HEK293 (cell line): Measurements from ENCODE around the gene KLC3.
A peak's percentile ranks its signal among the peaks of the same experiment; 100 is the strongest.

Source experiments
- CTCF ChIA-PET: fragments of 350-600 bp; formaldehyde crosslinking; extraction: SDS; loops from one replicate; lab custom pipeline; 2021; ENCODE audit warnings: antibody characterized with exemption; lab: Yijun Ruan, JAX
- POLR2A ChIA-PET: fragments of 300-600 bp; formaldehyde crosslinking; extraction: SDS; loops from one replicate; lab custom pipeline; 2020; ENCODE audit warnings: antibody characterized with exemption, inconsistent platforms; lab: Yijun Ruan, JAX
- H3K27ac ChIP-seq: fragments of 200-500 bp; sonication (Bioruptor generic); 2 replicates; pipeline ENCODE4 v1.5.1; 2014; ENCODE audit warnings: low read depth, low read length, control low read depth, inconsistent platforms; ENCODE audit errors: extremely low read depth
- H3K36me3 ChIP-seq, 2 experiments: fragments of 200-500 bp in 1 of 2; sonication (Bioruptor generic) in 1 of 2; 1 replicate in 1 of 2; 2 replicates in 1 of 2; pipeline ENCODE4 v1.5.1; 2014 to 2017; ENCODE audit warnings: inconsistent platforms in 2 of 2, low read length in 2 of 2; ENCODE audit not compliant: control insufficient read depth in 2 of 2, insufficient read depth in 1 of 2
- H3K4me1 ChIP-seq: fragments of 200-500 bp; sonication (Bioruptor generic); 2 replicates; pipeline ENCODE4 v1.5.1; 2014; ENCODE audit warnings: mild to moderate bottlenecking, low read length, inconsistent platforms; ENCODE audit not compliant: control insufficient read depth, insufficient read depth
- H3K4me3 ChIP-seq: 2 replicates; pipeline ENCODE4 v1.5.1; 2011; ENCODE audit warnings: low read depth, mild to moderate bottlenecking, control low read depth, low read length, moderate library complexity
- H3K9me3 ChIP-seq: fragments of 200-500 bp; sonication (Bioruptor generic); 2 replicates; pipeline ENCODE4 v1.5.1; 2014; ENCODE audit warnings: low read depth, low read length, inconsistent platforms; ENCODE audit not compliant: control insufficient read depth, insufficient read depth
- ATF2 ChIP-seq: fragments of 450-650 bp; formaldehyde crosslinking; IDR thresholded peaks from 2 replicates; pipeline ENCODE4 v1.5.1; 2016; ENCODE audit warnings: missing biosample characterization, missing genetic modification characterization, low read depth
- GFI1B ChIP-seq: fragments of 450-650 bp; formaldehyde crosslinking; IDR thresholded peaks from 2 replicates; pipeline ENCODE4 v1.5.1; 2016; ENCODE audit warnings: missing biosample characterization, missing genetic modification characterization
- KLF10 ChIP-seq: fragments of 450-650 bp; IDR thresholded peaks from 2 replicates; pipeline ENCODE4 v1.5.1; 2018; ENCODE audit warnings: missing biosample characterization, mild to moderate bottlenecking, missing genetic modification characterization
- KLF8 ChIP-seq: fragments of 450-650 bp; formaldehyde crosslinking; IDR thresholded peaks from 2 replicates; pipeline ENCODE4 v1.5.1; 2016; ENCODE audit warnings: missing biosample characterization, missing genetic modification characterization
- PRDM1 ChIP-seq: fragments of 450-650 bp; formaldehyde crosslinking; IDR thresholded peaks from 2 replicates; pipeline ENCODE4; 2016; ENCODE audit warnings: missing biosample characterization, missing genetic modification characterization
- YY2 ChIP-seq: fragments of 450-650 bp; formaldehyde crosslinking; IDR thresholded peaks from 2 replicates; pipeline ENCODE4 v1.5.1; 2016; ENCODE audit warnings: missing biosample characterization, missing genetic modification characterization
- ZBTB17 ChIP-seq: fragments of 450-650 bp; formaldehyde crosslinking; IDR thresholded peaks from 2 replicates; pipeline ENCODE4 v1.5.1; 2016; ENCODE audit warnings: missing biosample characterization, missing genetic modification characterization
- ZBTB20 ChIP-seq: fragments of 450-650 bp; formaldehyde crosslinking; IDR thresholded peaks from 2 replicates; pipeline ENCODE4 v1.5.1; 2016; ENCODE audit warnings: missing biosample characterization, missing genetic modification characterization
- ZNF138 ChIP-seq: fragments of 450-650 bp; formaldehyde crosslinking; IDR thresholded peaks from 2 replicates; pipeline ENCODE4 v1.5.1; 2016; ENCODE audit warnings: missing biosample characterization, missing genetic modification characterization, borderline replicate concordance
- ZNF280D ChIP-seq: fragments of 450-650 bp; formaldehyde crosslinking; IDR thresholded peaks from 2 replicates; pipeline ENCODE4 v1.5.1; 2016; ENCODE audit warnings: missing biosample characterization, missing genetic modification characterization
- ZNF335 ChIP-seq: fragments of 450-650 bp; formaldehyde crosslinking; conservative IDR thresholded peaks from 2 replicates; pipeline ENCODE4 v1.5.1; 2016; ENCODE audit warnings: missing biosample characterization, missing genetic modification characterization
- ZNF394 ChIP-seq: fragments of 450-650 bp; formaldehyde crosslinking; IDR thresholded peaks from 2 replicates; pipeline ENCODE4 v1.5.1; 2016; ENCODE audit warnings: missing biosample characterization, missing genetic modification characterization, mild to moderate bottlenecking, moderate library complexity, borderline replicate concordance
- ZNF426 ChIP-seq: fragments of 450-650 bp; formaldehyde crosslinking; IDR thresholded peaks from 2 replicates; pipeline ENCODE4 v1.5.1; 2017; ENCODE audit warnings: missing biosample characterization, missing genetic modification characterization, mild to moderate bottlenecking, inconsistent platforms, moderate library complexity
- ZNF610 ChIP-seq: fragments of 450-650 bp; formaldehyde crosslinking; IDR thresholded peaks from 2 replicates; pipeline ENCODE4 v1.5.1; 2016; ENCODE audit warnings: missing biosample characterization, missing genetic modification characterization, borderline replicate concordance
- ZNF664 ChIP-seq: fragments of 450-650 bp; formaldehyde crosslinking; IDR thresholded peaks from 2 replicates; pipeline ENCODE4 v1.5.1; 2016; ENCODE audit warnings: missing biosample characterization, missing genetic modification characterization
- ZNF76 ChIP-seq: fragments of 450-650 bp; formaldehyde crosslinking; IDR thresholded peaks from 2 replicates; pipeline ENCODE4; 2016; ENCODE audit warnings: low read depth, missing biosample characterization, missing genetic modification characterization, borderline replicate concordance
- ZNF768 ChIP-seq: fragments of 450-650 bp; formaldehyde crosslinking; IDR thresholded peaks from 2 replicates; pipeline ENCODE4 v1.5.1; 2018; ENCODE audit warnings: missing biosample characterization, mild to moderate bottlenecking, missing genetic modification characterization
- ZSCAN30 ChIP-seq: fragments of 450-650 bp; IDR thresholded peaks from 2 replicates; pipeline ENCODE4 v1.5.1; 2018; ENCODE audit warnings: missing biosample characterization, mild to moderate bottlenecking, missing genetic modification characterization, moderate library complexity
- TF ChIP-seq, protein P1 (sequence below): fragments of 450-650 bp; formaldehyde crosslinking; IDR thresholded peaks from 2 replicates; pipeline ENCODE4 v1.5.1; 2017; ENCODE audit warnings: missing biosample characterization, mild to moderate bottlenecking, missing genetic modification characterization, moderate library complexity
- TF ChIP-seq, protein P2 (sequence below): fragments of 450-650 bp; formaldehyde crosslinking; IDR thresholded peaks from 2 replicates; pipeline ENCODE4 v1.5.1; 2016; ENCODE audit warnings: missing biosample characterization, missing genetic modification characterization
- TF ChIP-seq, protein P3 (sequence below): fragments of 450-650 bp; formaldehyde crosslinking; optimal IDR thresholded peaks from 2 replicates; pipeline ENCODE3; 2016; ENCODE audit warnings: missing biosample characterization, mild to moderate bottlenecking, missing genetic modification characterization

The KLC3 gene

DNA sequence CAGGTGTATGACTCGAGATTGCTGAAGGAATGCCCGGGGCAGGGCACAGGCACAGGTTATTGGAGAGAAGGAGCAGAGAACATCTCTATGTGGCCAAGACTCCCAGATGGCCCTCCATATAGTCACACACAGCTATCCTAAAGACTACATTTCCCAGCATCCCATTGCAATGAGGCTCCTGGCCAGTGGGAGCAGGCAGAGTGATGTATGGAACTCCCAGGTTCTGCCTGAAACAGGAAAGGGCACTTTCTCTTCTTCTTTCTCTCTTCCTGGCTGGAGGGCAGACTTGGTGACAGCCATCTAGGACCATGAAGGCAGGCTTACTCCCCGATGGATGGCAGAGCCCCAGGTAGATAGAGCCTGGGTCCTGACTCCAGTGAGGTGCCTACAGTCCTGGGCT, 50.8 kb downstream of the KLC3 start:
- CTCF ChIA-PET = interaction anchor here (0.6 to 3.0 kb wide), 4 partner anchors 11 to 246 kb away, joined by 4 to 28 read pairs (median 6); no protein-coding TSS in a partner anchor
- H3K4me3 ChIP-seq = no peak overlapping the region
- POLR2A ChIA-PET = interaction anchor here (1.3 kb wide), 1 partner anchor 12 kb away, joined by 3 read pairs; no protein-coding TSS in a partner anchor
- H3K36me3 ChIP-seq = no peaks in the 10 kb centered on the region; a peak in 1 of 3 replicates
- no peak overlapping the region for H3K27ac ChIP-seq
- TF ChIP-seq ZNF426 (no peak), ZNF335 (tag by site-specific recombination) (peak; percentile 95), ATF2 (tag by site-specific recombination) (no peak), KLF10 (no peak), ZNF76 (tag by site-specific recombination) (peak; percentile 74; the same call in 1 of the 2 replicates), ZNF394 (tag by site-specific recombination) (no peak), ZNF280D (tag by site-specific recombination) (no peak), ZSCAN30 (tag by site-specific recombination) (peak; percentile 85), ZBTB20 (peak; percentile 54), PRDM1 (tag by site-specific recombination) (peak; percentile 43; the same call in 1 of the 2 replicates), KLF8 (tag by site-specific recombination) (no peak), ZNF138 (tag by site-specific recombination) (no peak), ZNF610 (no peak), GFI1B (tag by site-specific recombination) (no peak), ZBTB17 (tag by site-specific recombination) (peak; percentile 92), YY2 (tag by site-specific recombination) (no peak)
- TF ChIP-seq, protein P1, sequence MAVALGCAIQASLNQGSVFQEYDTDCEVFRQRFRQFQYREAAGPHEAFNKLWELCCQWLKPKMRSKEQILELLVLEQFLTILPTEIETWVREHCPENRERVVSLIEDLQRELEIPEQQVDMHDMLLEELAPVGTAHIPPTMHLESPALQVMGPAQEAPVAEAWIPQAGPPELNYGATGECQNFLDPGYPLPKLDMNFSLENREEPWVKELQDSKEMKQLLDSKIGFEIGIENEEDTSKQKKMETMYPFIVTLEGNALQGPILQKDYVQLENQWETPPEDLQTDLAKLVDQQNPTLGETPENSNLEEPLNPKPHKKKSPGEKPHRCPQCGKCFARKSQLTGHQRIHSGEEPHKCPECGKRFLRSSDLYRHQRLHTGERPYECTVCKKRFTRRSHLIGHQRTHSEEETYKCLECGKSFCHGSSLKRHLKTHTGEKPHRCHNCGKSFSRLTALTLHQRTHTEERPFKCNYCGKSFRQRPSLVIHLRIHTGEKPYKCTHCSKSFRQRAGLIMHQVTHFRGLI (tag by site-specific recombination) = no peak
- H3K9me3 ChIP-seq = no peaks in the 10 kb centered on the region
- no peaks in the 10 kb centered on the region for H3K4me1 ChIP-seq

GRCh38 chr19:45391871-45392665, 51.5 kb downstream of the KLC3 start:
- H3K4me1 ChIP-seq = no peaks in the 10 kb centered on the region
- H3K36me3 ChIP-seq = no peaks in the 10 kb centered on the region; a peak in 1 of 3 replicates
- H3K9me3 ChIP-seq = no peaks in the 10 kb centered on the region
- ChIA-PET CTCF (interaction anchor here (0.6 to 3.2 kb wide), 5 partner anchors 11 to 246 kb away, joined by 4 to 28 read pairs (median 7); partner anchors contain the start of gene PPP1R13L), POLR2A (interaction anchor here (0.6 to 1.3 kb wide), 2 partner anchors 11 to 474 kb away, joined by 3 to 5 read pairs; no protein-coding TSS in a partner anchor)
- TF ChIP-seq, protein P2, sequence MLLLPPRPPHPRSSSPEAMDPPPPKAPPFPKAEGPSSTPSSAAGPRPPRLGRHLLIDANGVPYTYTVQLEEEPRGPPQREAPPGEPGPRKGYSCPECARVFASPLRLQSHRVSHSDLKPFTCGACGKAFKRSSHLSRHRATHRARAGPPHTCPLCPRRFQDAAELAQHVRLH (tag by site-specific recombination) = 0 out of 2 replicates have a peak, but pooled peaks have one; percentile 9
- TF ChIP-seq, protein P3, sequence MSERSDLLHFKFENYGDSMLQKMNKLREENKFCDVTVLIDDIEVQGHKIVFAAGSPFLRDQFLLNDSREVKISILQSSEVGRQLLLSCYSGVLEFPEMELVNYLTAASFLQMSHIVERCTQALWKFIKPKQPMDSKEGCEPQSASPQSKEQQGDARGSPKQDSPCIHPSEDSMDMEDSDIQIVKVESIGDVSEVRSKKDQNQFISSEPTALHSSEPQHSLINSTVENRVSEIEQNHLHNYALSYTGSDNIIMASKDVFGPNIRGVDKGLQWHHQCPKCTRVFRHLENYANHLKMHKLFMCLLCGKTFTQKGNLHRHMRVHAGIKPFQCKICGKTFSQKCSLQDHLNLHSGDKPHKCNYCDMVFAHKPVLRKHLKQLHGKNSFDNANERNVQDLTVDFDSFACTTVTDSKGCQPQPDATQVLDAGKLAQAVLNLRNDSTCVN = no peak
- TF ChIP-seq ZNF664 (peak; percentile 95), ZNF768 (peak; percentile 69; the same call in 1 of the 2 replicates)
- no peak overlapping the region for H3K27ac ChIP-seq
- H3K4me3 ChIP-seq = no peak overlapping the region
